GM12873 (cell line): Measurements from ENCODE around the gene DUSP9.

Experiments
- CTCF ChIP-seq: IDR thresholded peaks from 2 replicates; pipeline ENCODE4 v1.5.1; 2012; ENCODE audit warnings: low read depth, mild to moderate bottlenecking, moderate library complexity, low read length, control low read depth; ENCODE audit not compliant: insufficient read depth; ENCODE audit errors: missing control alignments

Gene DUSP9

DNA sequence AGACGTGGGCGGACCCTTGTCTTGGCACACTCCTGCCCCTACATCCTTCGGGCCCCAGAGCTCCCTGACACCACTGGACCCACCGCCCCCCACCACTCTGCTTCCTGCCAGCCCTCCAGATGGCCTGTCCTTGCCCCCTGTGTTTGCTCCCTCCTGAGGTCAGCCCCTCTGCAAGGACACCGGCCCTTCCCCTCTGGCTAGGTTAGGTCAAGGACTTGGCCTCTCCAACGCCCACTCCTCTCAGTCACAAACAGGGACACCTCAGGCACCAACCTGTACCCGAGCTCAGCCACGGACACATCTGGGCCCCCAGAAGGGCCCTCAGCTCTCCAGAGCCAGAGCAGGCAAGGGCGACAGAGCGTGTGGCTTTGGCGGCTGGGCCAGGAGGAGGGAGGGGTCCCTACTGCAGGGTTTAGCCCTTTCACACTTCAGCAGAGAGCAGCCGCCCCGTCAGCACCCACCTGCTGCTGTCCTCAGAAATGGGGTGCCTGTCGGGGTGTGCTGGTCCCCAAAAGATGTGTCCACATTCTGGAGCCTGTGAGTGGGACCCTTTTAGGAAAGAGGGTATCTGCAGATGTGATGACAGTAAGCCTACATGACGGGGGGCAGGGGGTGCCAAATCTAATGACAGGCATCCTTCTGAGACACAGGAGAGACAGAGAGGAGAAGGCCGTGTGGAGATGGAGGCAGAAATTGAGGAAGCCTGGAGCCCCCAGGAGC is 23.5 kb upstream of the DUSP9 start:
- no peak for TF ChIP-seq CTCF

DNA sequence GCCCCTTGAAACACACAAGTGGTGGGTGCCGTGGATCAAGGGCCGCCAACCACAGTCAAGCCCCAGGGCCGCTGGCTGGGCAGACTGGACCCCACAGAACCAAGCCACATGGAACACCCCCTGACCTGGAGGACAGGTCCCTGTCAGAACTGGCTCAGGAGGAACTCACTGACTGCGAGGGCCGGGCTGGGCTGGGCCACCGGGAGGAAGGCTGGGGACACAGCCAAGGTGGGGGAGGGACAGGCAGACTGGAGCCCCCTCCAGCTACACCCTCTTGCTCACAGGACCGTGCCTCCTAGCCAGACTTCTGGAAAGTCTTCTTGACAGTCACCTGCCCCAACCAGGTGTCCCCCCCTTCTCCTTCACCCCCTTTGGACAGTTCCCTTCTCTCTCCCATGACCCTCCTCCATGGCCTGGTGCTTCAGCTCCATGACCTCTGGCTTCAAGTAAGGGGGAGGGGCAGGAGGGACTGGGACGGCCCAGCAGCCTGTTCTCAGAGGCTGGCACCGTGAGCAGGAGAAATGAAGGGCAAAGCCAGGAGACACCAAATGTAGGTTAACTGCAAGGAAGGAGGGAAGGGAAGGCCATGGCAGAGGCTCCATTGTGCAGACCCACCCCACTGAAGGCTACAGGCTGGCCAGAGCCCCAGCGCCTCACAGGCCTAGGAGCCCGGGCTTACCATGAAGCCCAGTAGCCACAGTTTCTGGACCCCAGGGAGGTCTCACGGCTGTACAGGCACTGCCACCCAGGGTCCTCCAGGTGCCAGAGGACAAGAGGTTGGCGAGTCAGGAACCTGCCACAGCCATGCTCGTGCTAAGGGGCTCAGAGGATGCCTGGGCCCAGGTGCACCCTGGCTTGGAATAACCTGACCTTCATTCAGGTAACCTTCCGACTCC is 22.6 kb upstream of the DUSP9 start:
- TF ChIP-seq CTCF, result no peak

- no peak for TF ChIP-seq CTCF
Observed at GRCh38 chrX:153625271-153626024, 21.6 kb upstream of the DUSP9 start.

DNA sequence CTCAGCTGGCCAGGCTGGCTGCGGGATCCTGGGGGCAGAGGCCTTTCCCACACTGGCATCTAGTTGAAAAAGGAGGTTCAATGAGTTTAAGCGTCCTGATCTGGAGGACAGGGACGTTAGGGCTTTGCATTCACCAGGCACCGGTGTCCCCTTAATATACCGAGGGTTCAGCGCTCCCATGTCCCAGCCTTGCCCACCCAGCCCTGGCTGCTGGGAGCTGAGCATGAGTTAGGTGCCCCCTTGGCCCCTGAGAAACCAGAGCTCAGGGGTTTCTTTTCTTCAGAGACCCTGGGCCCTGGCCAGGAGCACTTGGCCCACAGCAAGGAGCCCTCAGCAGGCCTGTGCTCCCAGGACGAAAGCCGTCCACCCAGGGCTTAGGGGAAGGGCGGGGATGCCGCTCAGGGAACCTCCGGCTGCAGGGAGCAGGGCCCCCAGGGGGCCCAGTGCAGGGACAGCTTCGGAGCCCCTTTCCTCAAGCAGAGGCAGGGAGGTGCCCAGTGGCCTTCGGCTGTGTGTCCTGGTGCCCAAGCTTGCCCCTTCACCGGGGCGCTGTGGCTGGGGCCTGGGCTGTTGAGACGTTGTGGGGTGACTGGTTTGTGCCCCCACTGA is 20.9 kb upstream of the DUSP9 start:
- no peak for TF ChIP-seq CTCF

- no peak for TF ChIP-seq CTCF
Observed at GRCh38 chrX:153626863-153627674, 19.9 kb upstream of the DUSP9 start.

- no peak for TF ChIP-seq CTCF
Observed at GRCh38 chrX:153627675-153628111, 19.3 kb upstream of the DUSP9 start.
